Testis (tissue), 2 donors: ENCODE results near the gene COCH.

Experiments used
- POLR2A ChIP-seq: fragments of 450-650 bp; IDR thresholded peaks from one replicate; pipeline ENCODE4 v1.6.1; 2017; ENCODE audit warnings: antibody characterized with exemption, mild to moderate bottlenecking, moderate library complexity
- TF ChIP-seq, protein P1 (sequence below), 3 experiments: fragments of 450-650 bp in 2 of 3; fragments of 200-600 bp in 1 of 3; sonication (generic) in 1 of 3; IDR thresholded peaks; one replicate each; pipeline ENCODE4 v1.5.1; 2016 to 2019; ENCODE audit warnings: antibody characterized with exemption in 3 of 3, mild to moderate bottlenecking in 2 of 3, moderate library complexity in 1 of 3

DNA sequence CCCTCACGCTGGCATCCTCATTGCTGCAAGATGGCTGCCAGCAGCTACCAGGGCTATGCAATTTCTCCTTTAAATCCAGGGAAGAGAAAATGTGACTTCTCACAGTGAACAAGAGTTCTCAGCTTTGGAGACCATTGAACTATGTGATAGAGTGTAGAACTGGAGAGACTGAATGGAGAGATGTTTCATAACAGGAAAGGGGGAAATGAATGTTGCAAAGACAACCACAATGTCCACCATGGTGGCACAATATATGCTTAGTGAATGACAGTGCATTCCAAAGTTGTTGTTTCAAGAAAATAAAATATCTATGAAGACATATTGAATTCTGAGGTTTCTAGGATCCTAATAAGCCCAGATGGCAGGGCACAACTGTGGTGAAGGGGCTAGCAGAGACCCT, 13.2 kb upstream of the COCH start:
- TF ChIP-seq, protein P1, sequence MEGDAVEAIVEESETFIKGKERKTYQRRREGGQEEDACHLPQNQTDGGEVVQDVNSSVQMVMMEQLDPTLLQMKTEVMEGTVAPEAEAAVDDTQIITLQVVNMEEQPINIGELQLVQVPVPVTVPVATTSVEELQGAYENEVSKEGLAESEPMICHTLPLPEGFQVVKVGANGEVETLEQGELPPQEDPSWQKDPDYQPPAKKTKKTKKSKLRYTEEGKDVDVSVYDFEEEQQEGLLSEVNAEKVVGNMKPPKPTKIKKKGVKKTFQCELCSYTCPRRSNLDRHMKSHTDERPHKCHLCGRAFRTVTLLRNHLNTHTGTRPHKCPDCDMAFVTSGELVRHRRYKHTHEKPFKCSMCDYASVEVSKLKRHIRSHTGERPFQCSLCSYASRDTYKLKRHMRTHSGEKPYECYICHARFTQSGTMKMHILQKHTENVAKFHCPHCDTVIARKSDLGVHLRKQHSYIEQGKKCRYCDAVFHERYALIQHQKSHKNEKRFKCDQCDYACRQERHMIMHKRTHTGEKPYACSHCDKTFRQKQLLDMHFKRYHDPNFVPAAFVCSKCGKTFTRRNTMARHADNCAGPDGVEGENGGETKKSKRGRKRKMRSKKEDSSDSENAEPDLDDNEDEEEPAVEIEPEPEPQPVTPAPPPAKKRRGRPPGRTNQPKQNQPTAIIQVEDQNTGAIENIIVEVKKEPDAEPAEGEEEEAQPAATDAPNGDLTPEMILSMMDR (IDR thresholded peaks at IDR 0.05): no peak
- no peak for TF ChIP-seq POLR2A
